Activated CD8-positive, alpha-beta memory T cell treated with anti-CD3 and anti-CD28 coated beads for 48 hours (primary cell): ENCODE measurements around the gene IQGAP3.
"Not testable (repeated sequence)": the region's sequence is repeated elsewhere in the genome, so short reads cannot be mapped to it uniquely, and the experiment has no call there.

Experiments used
- DNase-seq, 3 experiments: peaks; one replicate each; pipeline ENCODE4 v3.0.0-alpha.2; 2020; ENCODE audit warnings: low read depth in 2 of 3, low spot score in 2 of 3

IQGAP3 gene

DNA sequence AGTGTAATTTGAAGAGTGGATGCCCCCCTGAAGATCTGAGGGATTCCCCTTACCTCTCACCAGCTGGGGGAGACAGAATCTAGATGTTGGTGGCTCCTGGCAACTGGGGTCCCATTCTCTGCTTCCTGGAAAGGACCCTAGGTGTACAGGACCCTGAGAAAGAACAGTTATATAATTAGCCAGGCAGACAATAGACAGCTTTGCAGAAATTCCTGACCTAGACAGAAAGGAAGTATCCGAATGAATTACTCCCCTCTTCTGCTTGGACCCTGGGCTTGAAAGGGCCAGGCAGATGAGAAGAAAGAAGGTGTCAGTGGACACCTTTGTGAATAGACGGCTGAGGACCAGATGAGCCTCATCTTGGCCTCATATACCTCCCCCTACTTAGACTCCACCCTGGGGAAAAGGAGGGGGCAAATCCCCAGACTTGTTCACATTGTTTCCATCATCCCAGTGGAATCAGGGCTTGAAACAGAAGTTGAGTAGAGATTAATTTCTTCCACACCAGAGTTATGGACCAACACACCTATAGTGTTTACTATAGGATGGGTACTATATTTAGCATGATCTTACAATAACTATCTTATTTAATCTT is 1.8 kb upstream of the IQGAP3 start:
- no peak for DNase-seq

DNA sequence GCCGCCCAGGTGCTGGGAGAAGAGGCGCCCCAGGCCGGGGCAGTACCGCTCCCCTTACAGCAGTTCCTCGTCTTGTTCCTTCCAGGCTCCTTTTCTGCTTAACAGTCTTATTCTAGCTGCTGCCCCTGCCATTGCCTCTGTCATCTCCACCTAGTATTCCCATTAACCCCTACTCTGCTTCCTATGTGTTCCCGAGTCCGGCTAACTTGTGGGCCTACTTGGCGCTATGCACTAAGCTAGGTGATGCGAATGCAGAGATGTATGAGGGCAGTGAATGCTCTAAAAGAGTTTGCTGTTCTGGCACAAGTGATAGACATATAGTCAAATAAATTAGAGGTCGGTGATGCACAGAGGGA is 276 bp upstream of the IQGAP3 start:
- no peak for DNase-seq

DNA sequence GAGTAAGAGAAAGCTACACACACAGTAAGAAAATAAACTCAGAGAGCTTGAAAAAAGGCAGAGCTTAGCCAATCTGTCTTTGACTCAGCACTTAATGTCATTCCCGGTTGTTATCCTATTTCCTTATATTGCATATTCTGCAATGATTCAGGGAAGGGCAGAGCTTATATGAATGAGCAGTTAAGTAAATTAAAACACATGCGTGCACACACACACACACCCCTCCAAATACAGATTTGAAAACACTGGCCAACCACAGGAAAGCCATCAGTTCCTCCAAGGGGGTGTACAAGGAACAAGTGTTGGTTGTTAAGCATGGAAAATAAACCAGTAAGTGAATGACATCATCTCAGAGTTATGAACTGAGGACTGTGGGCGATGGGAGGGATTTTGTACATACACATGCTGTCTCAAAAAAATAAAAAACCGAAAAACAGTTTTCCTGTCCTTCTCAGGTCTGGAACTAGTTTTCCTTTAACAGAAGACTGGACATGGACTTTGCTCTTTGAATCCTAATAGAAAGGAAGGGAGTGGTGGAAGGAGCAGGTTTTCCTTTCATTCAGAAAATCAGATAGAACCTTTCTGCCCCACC is 1.0 kb downstream of the IQGAP3 start:
- DNase-seq = no peak

DNA sequence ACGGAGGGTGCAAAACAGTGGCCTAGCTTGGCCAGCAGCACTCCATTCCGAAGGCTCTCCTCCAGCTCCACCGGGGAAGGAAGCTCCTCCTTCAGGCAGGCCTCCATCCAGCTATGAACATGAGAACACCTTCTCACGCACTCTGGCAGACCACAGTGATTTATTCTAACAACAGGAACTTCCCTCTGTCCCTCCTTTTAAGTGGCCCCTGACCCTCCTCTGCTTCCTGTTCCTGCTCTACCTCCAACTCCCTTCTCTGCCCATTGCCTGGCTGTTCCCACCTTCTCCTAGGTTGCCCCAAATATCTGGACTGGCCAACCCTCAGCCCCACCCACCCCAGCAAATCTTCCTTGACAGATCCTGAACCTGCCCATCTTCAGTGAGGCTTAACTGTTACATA is 5.9 kb downstream of the IQGAP3 start:
- DNase-seq = no peak

DNA sequence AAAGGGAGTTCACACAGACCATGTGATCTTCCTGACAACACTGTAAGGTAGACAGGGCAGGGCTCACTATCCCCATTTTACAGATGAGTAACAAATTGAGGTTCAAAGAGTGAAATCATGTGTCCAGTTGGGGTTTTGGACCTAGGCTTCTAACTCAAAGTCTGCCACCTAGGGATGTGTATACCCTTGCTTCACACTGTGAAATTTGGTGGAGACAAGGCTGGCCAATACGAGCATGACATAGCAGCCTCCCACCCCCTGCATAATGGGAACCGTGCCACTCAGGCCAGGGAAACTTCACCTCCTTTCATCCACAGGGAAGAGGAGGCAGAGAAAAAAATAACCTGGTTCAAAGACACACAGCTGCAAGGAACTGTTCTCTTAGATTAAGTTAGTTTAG is 6.8 kb downstream of the IQGAP3 start:
- DNase-seq = no peak

DNA sequence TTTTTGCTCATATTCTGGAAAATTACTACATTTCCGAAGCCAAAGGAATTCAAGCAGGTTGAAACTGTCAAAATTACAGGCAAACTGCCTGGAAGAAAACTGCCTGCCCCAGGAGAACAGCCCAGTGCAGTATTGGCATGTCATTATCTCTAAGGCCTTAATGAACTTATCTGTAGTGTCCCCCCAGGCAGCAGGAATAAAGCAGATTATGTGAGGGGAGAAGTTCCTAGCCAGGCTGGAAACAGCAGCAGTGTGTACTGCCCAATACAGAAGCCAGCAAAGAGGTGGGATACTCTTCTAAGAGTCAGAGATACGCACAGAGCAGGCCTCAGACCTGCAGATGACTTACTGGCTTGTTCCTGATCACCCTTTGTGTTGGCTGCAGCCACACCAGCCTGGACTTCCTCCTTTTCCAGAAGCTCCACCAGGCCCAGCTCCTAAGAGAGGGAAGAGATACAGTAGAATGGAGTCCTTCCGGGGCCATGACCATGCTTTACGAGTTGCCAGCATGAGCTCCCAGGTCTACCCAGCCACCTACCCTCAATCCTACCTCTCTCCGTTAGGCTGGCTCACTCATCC is 11.7 kb downstream of the IQGAP3 start:
- no peak for DNase-seq

DNA sequence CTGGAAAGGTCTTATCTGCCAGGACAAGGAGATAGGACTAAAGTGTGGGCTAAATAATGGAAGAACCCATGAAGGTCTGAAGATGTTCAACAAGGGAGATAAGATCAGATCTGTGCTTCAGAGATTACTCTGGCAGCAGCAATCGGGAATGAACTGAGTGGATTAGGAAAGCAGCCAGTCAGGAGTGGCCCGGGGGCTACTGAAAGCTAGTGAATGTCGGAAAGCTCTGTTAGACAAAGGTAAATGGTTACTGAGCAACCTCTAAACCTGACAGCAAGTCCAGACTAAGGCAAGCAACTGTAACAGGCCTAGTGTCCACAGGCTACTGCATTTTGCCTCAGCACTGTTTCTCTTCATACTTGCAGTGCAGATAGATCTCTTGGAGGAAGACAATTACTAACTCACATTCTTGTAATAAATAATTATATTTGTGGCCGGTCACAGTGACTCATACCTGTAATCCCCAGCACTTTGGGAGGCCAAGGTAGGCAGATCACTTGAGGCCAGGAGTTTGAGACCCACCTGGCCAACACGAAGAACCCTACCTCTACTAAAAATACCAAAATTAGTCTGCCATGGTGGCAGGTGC is 12.5 kb downstream of the IQGAP3 start:
- no peak for DNase-seq

DNA sequence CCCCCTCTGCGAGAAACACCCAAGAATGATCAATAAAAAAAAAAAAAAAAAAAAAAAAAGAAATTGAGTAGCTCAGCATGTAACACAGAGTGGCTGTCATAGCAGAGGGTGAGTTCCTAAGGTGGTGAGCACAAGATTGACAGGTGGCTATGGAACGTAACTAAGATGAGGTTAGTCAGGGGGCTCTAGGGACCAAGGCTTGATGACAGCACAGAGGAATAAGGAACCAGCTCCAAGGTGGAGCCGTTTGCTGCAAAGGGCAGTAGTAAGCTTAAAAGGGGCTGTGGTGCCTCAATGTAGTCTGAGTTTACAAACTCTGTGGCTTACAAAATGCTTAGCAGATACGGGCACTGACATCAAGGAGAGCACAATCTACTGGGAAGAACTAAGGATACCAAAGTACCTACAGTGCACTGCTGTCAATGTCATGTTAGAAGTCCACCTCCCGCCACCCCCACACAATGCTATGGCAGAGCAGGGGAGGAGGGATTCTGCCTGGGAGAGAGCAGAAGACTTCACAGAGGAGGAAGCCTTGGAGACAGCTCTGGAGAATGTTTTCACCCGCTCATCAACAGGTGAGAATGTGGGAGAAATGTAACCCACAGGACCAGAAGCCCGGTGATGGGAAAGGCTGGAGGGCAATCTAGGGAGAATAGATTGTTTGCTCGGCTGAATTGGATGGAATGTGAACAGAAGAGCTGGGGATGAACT is 13.1 kb downstream of the IQGAP3 start:
- no peak for DNase-seq

DNA sequence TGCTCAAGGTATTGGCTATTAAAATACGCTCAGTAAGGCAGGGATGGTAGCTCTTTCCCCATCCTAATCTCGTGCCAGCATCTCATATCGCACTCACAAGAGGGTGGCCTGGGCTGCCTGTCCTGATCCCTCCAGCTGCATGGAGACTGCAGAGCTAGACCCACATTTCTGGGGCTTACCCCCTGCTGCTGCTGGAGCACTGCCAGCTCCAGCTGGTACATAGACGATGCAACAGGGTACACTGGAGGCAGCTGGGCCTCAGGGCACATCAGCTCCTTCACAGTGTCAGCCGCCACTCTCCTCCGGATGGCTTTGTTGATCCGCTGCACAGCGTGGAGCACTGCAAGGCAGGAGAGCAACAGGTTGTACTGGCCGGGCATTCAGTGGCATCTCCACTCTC is 16.0 kb downstream of the IQGAP3 start:
- no peak for DNase-seq

DNA sequence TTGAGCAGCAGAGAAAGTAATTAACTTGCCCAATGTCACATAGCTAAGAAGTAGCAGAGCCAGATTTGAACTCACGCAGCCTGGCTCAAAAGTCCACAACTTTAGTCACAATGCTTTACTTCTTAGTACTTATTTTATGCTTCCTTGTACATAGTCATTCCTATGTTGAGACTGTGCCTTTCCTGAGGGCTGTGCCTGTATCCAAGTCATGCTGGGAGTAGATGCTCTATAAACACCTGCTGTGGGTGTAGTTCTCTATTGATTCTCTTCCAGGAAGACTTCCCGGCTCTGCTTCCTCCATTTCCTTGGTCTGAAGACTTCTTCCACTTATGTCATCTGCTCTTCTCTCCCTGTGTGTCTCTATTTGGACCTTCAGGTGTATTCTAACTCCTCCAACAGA is 16.6 kb downstream of the IQGAP3 start:
- DNase-seq = no peak

DNA sequence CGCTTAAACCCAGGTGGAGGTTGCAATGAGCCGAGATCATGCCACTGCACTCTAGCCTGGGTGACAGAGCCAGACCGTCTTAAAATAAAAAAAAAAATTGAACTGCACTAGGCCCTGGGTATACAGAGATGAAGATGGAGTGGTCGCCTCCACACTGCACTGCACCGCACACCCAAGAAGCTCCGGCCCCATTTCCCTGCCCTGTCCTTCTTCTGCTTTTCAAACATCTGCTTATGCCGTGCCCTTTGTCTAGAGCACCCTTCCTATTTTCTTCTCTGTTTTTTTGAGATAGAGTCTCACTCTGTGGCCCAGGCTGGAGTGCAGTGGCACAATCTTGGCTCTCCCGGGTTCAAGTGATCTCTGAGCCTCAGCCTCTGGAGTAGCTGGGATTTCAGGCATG is 17.4 kb downstream of the IQGAP3 start:
- DNase-seq = no peak

DNA sequence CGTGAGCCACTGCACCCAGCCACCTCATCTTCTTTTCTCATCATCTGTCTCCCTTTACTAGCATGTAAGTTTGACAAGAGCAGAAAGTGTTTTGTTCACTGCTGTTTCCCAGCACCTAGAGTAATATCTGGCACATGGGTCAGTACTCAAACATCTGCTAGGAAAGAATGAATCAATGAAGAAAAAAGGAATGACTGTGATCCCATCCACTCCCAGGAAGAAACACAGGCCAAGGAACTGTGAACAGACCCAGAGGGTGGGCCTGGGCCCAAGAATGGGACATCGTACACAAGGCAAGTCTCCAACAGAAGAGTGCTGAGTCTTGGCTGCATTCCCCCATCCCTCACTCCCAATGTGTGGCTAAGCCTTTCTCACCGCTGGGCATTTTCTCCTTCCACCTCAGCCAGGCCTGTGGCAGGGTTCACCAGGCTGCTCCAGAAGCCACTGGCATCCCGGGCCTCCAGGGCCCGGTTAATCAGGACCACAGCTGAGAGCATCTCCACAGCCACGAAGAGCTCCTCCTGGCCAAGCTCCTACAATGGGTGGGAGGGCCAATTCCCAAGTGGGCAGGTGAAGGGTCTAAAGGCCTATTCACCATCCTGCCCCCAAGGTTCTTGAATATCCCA is 18.4 kb downstream of the IQGAP3 start:
- no peak for DNase-seq

DNA sequence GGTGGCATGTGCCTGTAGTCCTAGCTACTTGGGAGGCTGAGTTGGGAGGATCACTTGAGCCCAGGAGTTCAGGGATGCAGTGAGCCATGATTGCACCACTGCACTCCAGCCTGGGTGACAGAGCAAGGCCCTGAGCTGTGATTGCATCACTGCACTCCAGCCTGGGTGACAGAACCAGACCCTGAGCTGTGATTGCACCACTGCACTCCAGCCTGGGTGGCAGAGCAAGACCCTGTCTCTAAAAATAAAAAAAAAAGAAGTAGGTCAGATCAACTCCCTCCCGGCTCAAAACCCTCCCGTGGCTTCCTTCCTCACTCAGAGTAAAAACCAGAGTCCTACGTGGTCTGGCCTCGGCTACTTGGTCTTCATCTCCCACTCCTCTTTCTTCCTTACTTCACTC is 19.4 kb downstream of the IQGAP3 start:
- DNase-seq = not testable (repeated sequence)

DNA sequence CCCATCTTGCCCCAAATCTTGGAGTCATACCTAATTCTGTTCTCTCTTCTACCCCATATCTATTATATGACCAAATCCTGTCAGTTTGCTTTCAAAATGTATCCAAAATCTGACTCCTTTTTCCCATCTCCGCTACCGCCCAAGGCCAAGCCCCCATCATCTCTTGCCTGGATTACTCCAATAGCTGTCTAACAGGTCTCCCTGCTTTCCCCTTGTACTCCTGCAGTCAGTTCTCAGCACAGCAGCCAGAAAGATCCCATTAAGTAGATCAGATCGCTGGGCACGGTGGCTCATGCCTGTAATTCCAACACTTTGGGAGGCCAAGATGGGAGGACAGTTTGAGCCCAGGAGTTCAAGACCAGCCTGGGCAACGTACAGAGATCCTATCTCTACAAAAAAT is 19.8 kb downstream of the IQGAP3 start:
- no peak for DNase-seq

DNA sequence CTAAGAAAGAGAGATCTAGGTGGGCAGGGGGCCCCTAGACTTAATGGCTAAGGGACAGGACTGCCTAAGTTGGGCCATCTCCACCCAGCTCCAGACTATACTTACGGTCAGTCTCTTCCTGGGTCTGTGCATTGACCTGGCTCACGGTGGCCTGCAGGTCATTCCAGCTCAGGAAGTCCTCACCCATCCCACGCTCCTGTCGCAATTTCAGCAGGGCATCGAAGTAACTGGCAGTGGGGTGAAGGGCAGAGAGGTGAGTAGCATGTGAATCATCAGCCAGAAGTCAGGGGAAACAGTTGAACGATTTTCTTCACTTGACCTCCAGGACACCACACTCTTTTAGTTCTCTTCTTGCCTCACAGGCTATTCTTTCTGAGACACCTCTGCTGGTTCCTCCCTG is 20.5 kb downstream of the IQGAP3 start:
- no peak for DNase-seq

DNA sequence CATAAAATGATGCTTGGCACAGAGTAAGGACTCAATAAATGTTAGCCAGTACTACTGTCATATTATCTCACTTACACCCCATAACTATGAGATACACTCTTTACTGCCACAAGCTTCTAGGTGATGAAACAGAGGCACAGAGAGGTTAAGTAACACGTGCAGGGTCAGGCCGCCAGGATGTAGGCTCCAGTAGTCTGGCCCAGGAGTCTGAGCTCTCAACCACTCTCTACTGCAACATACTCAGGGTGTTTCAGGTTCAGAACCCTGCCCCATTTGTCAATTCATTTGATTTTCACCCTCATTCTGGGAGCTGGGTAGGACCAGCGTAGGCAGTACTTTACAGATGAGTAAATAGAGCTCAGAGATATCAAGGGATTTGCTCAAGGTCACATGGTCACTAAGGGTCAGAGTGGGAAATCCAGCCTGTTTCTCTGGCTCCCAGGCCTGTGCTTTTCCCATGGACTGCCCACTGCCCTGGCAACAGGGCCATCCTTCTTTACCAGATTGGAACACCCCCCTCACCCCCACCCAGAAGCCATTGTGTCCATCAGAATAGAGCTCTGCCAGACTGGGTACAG is 21.2 kb downstream of the IQGAP3 start:
- DNase-seq = no peak

DNA sequence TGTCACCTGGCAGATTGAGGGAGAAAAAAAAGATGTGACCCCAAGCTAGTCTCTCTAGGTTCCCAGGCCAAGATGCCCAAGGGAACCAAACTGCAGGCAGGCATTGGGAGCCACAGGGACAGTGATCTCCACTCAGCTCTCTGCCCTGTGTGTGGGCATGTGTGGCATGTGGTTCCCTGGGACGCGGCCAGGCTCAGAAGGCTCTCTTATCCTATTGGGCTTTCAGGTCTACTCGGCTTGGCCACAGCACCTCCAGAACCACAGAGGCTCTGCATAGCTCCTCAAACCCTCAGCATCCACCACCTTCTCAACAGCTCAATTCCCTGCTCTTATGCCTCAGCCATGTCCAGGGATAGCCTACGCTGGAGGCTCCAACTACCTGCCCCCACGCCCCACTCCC is 22.0 kb downstream of the IQGAP3 start:
- no peak for DNase-seq

DNA sequence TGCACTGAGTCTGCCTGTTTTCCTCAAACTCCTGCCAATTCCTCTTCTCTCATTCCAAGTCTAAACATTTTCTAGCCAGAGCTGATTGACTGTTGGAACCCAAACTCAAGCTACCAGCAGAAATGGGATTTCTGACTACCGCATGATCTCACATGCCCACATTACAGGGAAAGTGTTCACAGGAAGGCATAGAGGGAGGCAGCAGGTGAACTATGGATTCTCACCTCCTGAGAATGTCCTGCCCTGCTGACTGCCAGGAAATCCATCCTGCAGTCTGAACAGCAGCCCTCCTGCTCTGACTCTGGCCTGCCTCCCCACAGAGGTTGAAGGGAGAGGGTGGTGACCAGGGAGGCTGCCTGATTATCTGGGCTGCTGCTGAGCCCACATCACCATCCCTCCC is 22.5 kb downstream of the IQGAP3 start:
- DNase-seq = no peak

DNA sequence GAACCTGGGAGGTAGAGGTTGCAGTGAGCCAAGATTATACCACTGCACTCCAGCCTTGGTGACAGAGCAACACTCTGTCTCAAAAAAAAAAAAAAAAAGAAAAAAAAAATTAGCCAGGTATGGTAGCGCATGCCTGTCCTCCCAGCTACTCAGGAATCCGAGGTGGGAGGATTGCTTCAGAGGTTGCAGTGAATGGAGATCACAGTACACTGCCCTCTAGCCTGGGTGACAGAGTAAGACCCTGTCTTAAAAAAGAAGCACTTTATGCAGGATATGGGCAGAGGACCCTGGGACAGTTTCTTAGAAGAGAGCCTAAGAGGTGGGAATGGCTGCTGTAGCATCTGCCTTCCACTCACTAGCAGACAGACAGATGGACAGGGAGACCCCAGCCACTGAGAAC is 23.0 kb downstream of the IQGAP3 start:
- no peak for DNase-seq

DNA sequence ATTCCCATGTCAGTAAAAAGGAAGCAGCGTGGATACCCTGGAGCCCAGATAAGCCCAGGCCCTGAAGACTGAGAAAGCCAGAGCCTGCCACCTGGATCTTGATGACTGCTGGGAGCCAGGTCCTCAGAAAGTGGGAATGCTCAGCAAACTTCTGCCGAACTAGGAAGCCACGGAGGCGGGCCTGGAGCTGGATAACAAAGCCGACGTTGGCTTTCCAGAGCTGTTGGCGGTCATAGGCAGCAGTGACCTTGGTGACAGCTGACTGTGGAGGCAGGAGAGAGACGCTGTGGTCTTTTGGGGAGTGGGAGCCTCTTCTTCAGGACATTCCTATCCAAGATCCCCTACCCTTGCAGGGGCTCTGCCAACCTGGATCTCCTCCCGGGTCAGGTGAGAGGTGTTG is 24.4 kb downstream of the IQGAP3 start:
- no peak for DNase-seq

DNA sequence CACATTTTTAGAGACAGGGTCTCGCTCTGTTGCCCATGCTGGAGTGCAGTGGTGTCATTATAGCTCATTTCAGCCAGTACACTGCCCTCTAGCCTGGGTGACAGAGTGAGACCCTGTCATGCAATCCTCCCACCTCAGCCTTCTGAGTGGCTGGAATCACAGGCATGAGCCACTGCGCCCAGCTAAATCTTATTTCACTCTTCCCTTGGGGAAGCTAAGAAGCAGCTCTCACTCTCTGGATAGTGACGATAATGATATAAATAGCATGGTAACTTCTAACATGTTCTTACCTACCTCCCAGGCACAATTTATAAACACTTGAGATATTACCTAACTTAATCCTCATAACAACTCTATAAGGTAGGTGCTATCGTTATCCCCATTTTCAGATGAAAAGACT is 24.9 kb downstream of the IQGAP3 start:
- DNase-seq = no peak
